Psoas muscle (tissue), 8 donors: ENCODE measurements around the gene DNAAF3. TPM values are rescaled to one million over a fixed set of nuclear protein-coding genes. Genes with fewer than 3 reads are reported as not detected.
A peak's percentile ranks its signal among the peaks of the same experiment; 100 is the strongest.

ENCODE experiments used
- ATAC-seq, 4 donors: fragments of 200-7000 bp; cut with Tn5 transposase; one replicate each; pipeline ENCODE4 v1.9.1; 2020; ENCODE audit warnings: moderate library complexity in 3 of 4, mild to moderate bottlenecking in 2 of 4
- DNase-seq, 2 donors: peaks; one replicate each; pipeline ENCODE4 v3.0.0-alpha.2; 2020
- H3K27ac ChIP-seq: fragments of 200-600 bp; one replicate; pipeline ENCODE4 v1.8.0; 2022
- H3K27me3 ChIP-seq, 3 donors: fragments of 200-600 bp in 1 of 3; one replicate each; pipeline versions ENCODE4 v1.6.1 to v1.8.0; 2013 to 2022; ENCODE audit warnings: low read length in 2 of 3, mild to moderate bottlenecking in 2 of 3, moderate library complexity in 1 of 3; ENCODE audit not compliant: insufficient read depth in 3 of 3
- H3K36me3 ChIP-seq, 2 donors: fragments of 200-600 bp in 1 of 2; one replicate each; pipeline versions ENCODE4 v1.6.1 to v1.8.0; 2013 to 2022; ENCODE audit warnings: low read depth in 1 of 2, mild to moderate bottlenecking in 1 of 2, moderate library complexity in 1 of 2; ENCODE audit not compliant: insufficient read depth in 1 of 2
- H3K4me1 ChIP-seq: fragments of 200-600 bp; one replicate; pipeline ENCODE4 v1.8.0; 2022
- H3K4me3 ChIP-seq: fragments of 200-600 bp; one replicate; pipeline ENCODE4 v1.8.0; 2022; ENCODE audit warnings: mild to moderate bottlenecking
- H3K9me3 ChIP-seq: fragments of 200-600 bp; one replicate; pipeline ENCODE4 v1.8.0; 2022
- CTCF ChIP-seq: fragments of 200-600 bp; IDR thresholded peaks from one replicate; pipeline ENCODE4 v1.8.0; 2022; ENCODE audit warnings: antibody characterized with exemption
- WGBS, 3 donors: extraction: QIAGEN DNeasy Blood & Tissue Kit; methylation state at CpG; one replicate each; pipeline versions ENCODE4 v1.1.6 to v1.1.7; 2013; 5-methylcytosine and 5-hydroxymethylcytosine counted together
- intact Hi-C, 2 donors: fragments of 100-400 bp; cut with DNase I; formaldehyde crosslinking; loops; one replicate each; pipeline versions ENCODE4 v1.11.0 to v1.14.2; 2022
- polyA plus RNA-seq, 3 donors: library from polyadenylated mRNA; stranded (reverse); fragments of 200-250 nt; gene quantifications; one replicate each; pipeline ENCODE4 v1.2.3, GENCODE V29; 2013
- total RNA-seq, 4 donors: library from RNA; stranded (reverse); fragmentation: NEBNext Ultra II Directional in 2 of 4; extraction: Animal tissue kit (Norgen Biotek cat#: 25700) in 2 of 4; gene quantifications; one replicate each; pipeline versions ENCODE4 v1.2.1 to v1.2.4, GENCODE V29; 2021 to 2023
- donor health status: healthy with polysubstance abuse.
- donor health status: DM: no; HTN: no; CAD: no; lungs with moderate emphysema.
- donor health status: Bipolar disorder and iron deficiency.
- donor health status: healthy.
- donor health status: DM: yes; HTN: yes; CAD: no.
- donor health status: DM: no; HTN: no; CAD: no.
- donor health status: DM: no; HTN: no; CAD: no.
- donor health status: DM: yes; HTN: yes; CAD: no.

Gene DNAAF3
- total and polyA plus RNA-seq, 7 donors = 0.06 to 0.47 (median 0.34) TPM; not detected in 4

- peak in 1 of 2 donors; percentile 40 for DNase-seq
- Histone ChIP-seq H3K4me3 (no peak overlapping the region), H3K27ac (no peak overlapping the region), H3K36me3 (peaks cover 0 to 33% of the 10 kb centered on the region in 2 donors), H3K4me1 (no peaks in the 10 kb centered on the region), H3K9me3 (no peaks in the 10 kb centered on the region), H3K27me3 (peaks cover 0 to 20% (median 3%) of the 10 kb centered on the region in 3 donors)
- no peak for ATAC-seq
- TF ChIP-seq CTCF = no peak
- intact Hi-C loops = loop anchor here in 1 of 2 donors (10.0 kb wide), 1 partner anchor 492 kb away; the partner anchor contains the start of gene ZNF784
- WGBS, 3 donors = 49 to 60% (median 50%) methylated on average over 14 of the region's 14 CpGs
These were observed 33.8 kb downstream of the DNAAF3 start for GRCh38 chr19:55132453-55133129.

GRCh38 chr19:55131421-55131820 lies 35.0 kb downstream of the DNAAF3 start:
- ATAC-seq (no peak), DNase-seq (no peak)
- no peaks in the 10 kb centered on the region for H3K4me1 ChIP-seq
- H3K9me3 ChIP-seq = no peaks in the 10 kb centered on the region
- no peak overlapping the region for H3K27ac ChIP-seq
- peaks cover 0 to 20% (median 3%) of the 10 kb centered on the region in 3 donors for H3K27me3 ChIP-seq
- no peak overlapping the region for H3K4me3 ChIP-seq
- 64 to 70% (median 67%) methylated on average over 15 to 16 of the region's 16 CpGs for WGBS, 3 donors
- peaks cover 0 to 31% of the 10 kb centered on the region in 2 donors for H3K36me3 ChIP-seq
- TF ChIP-seq CTCF = no peak
- intact Hi-C loops = loop anchor here in 1 of 2 donors (10.0 kb wide), 1 partner anchor 493 kb away; the partner anchor contains the start of gene ZNF784

- intact Hi-C loops = no loop called here
- Histone ChIP-seq H3K36me3 (no peaks in the 10 kb centered on the region), H3K27ac (no peak overlapping the region), H3K4me1 (peaks cover 7% of the 10 kb centered on the region), H3K9me3 (no peaks in the 10 kb centered on the region), H3K4me3 (peak overlapping the region; percentile 89), H3K27me3 (no peaks in the 10 kb centered on the region)
- DNase-seq (no peak), ATAC-seq (no peak)
- no peak for TF ChIP-seq CTCF
- 77 to 83% (median 77%) methylated on average over 14 of the region's 14 CpGs for WGBS, 3 donors
These were observed 47.4 kb downstream of the DNAAF3 start for GRCh38 chr19:55119053-55119452.

GRCh38 chr19:55118401-55118991 lies 47.9 kb downstream of the DNAAF3 start:
- Histone ChIP-seq H3K27ac (peak overlapping the region; percentile 83), H3K9me3 (no peaks in the 10 kb centered on the region), H3K36me3 (no peaks in the 10 kb centered on the region), H3K4me1 (peaks cover 8% of the 10 kb centered on the region), H3K27me3 (no peaks in the 10 kb centered on the region), H3K4me3 (peak overlapping the region; percentile 89)
- TF ChIP-seq CTCF = no peak
- DNase-seq (peak; percentile 54 to 74), ATAC-seq (peak; percentile 20 to 49 (median 36))
- WGBS, 3 donors = 10 to 15% (median 13%) methylated on average over 19 to 22 of the region's 22 CpGs
- intact Hi-C loops = no loop called here
